Psoas muscle (tissue), 8 donors: ENCODE results near the gene OCA2. TPM values are rescaled to one million over a fixed set of nuclear protein-coding genes. Genes with fewer than 3 reads are reported as not detected.

Experiments
- ATAC-seq, 4 donors: fragments of 200-7000 bp; cut with Tn5 transposase; one replicate each; pipeline ENCODE4 v1.9.1; 2020; ENCODE audit warnings: moderate library complexity in 3 of 4, mild to moderate bottlenecking in 2 of 4
- DNase-seq, 2 donors: peaks; one replicate each; pipeline ENCODE4 v3.0.0-alpha.2; 2020
- H3K27ac ChIP-seq: fragments of 200-600 bp; one replicate; pipeline ENCODE4 v1.8.0; 2022
- H3K27me3 ChIP-seq, 3 donors: fragments of 200-600 bp in 1 of 3; one replicate each; pipeline versions ENCODE4 v1.6.1 to v1.8.0; 2013 to 2022; ENCODE audit warnings: low read length in 2 of 3, mild to moderate bottlenecking in 2 of 3, moderate library complexity in 1 of 3; ENCODE audit not compliant: insufficient read depth in 3 of 3
- H3K36me3 ChIP-seq, 2 donors: fragments of 200-600 bp in 1 of 2; one replicate each; pipeline versions ENCODE4 v1.6.1 to v1.8.0; 2013 to 2022; ENCODE audit warnings: low read depth in 1 of 2, mild to moderate bottlenecking in 1 of 2, moderate library complexity in 1 of 2; ENCODE audit not compliant: insufficient read depth in 1 of 2
- H3K4me1 ChIP-seq: fragments of 200-600 bp; one replicate; pipeline ENCODE4 v1.8.0; 2022
- H3K4me3 ChIP-seq: fragments of 200-600 bp; one replicate; pipeline ENCODE4 v1.8.0; 2022; ENCODE audit warnings: mild to moderate bottlenecking
- H3K9me3 ChIP-seq: fragments of 200-600 bp; one replicate; pipeline ENCODE4 v1.8.0; 2022
- CTCF ChIP-seq: fragments of 200-600 bp; IDR thresholded peaks from one replicate; pipeline ENCODE4 v1.8.0; 2022; ENCODE audit warnings: antibody characterized with exemption
- WGBS, 3 donors: extraction: QIAGEN DNeasy Blood & Tissue Kit; methylation state at CpG; one replicate each; pipeline versions ENCODE4 v1.1.6 to v1.1.7; 2013; 5-methylcytosine and 5-hydroxymethylcytosine counted together
- intact Hi-C, 2 donors: fragments of 100-400 bp; cut with DNase I; formaldehyde crosslinking; loops; one replicate each; pipeline versions ENCODE4 v1.11.0 to v1.14.2; 2022
- polyA plus RNA-seq, 3 donors: library from polyadenylated mRNA; stranded (reverse); fragments of 200-250 nt; gene quantifications; one replicate each; pipeline ENCODE4 v1.2.3, GENCODE V29; 2013
- total RNA-seq, 4 donors: library from RNA; stranded (reverse); fragmentation: NEBNext Ultra II Directional in 2 of 4; extraction: Animal tissue kit (Norgen Biotek cat#: 25700) in 2 of 4; gene quantifications; one replicate each; pipeline versions ENCODE4 v1.2.1 to v1.2.4, GENCODE V29; 2021 to 2023
- donor health status: healthy with polysubstance abuse.
- donor health status: DM: no; HTN: no; CAD: no; lungs with moderate emphysema.
- donor health status: Bipolar disorder and iron deficiency.
- donor health status: healthy.
- donor health status: DM: yes; HTN: yes; CAD: no.
- donor health status: DM: no; HTN: no; CAD: no.
- donor health status: DM: no; HTN: no; CAD: no.
- donor health status: DM: yes; HTN: yes; CAD: no.

The OCA2 gene
- total and polyA plus RNA-seq, 7 donors, result 0.03 to 0.52 (median 0.17) TPM; not detected in 2

- no peak overlapping the region for H3K27ac ChIP-seq
- intact Hi-C loops, result no loop called here
- H3K9me3 ChIP-seq, result no peaks in the 10 kb centered on the region
- TF ChIP-seq CTCF, result no peak
- H3K4me3 ChIP-seq, result no peak overlapping the region
- no peaks in the 10 kb centered on the region for H3K27me3 ChIP-seq
- peaks cover 0 to 62% of the 10 kb centered on the region in 2 donors for H3K36me3 ChIP-seq
- DNase-seq (no peak), ATAC-seq (no peak)
- H3K4me1 ChIP-seq, result no peaks in the 10 kb centered on the region
Measured at GRCh38 chr15:28133281-28133680, 34.2 kb upstream of the OCA2 start.

- H3K4me1 ChIP-seq, result no peaks in the 10 kb centered on the region
- H3K9me3 ChIP-seq, result no peaks in the 10 kb centered on the region
- no peaks in the 10 kb centered on the region for H3K27me3 ChIP-seq
- ATAC-seq (no peak), DNase-seq (no peak)
- H3K4me3 ChIP-seq, result no peak overlapping the region
- WGBS, 3 donors, result 85 to 88% (median 86%) methylated on average over 21 of the region's 21 CpGs
- intact Hi-C loops, result no loop called here
- no peak for TF ChIP-seq CTCF
- H3K27ac ChIP-seq, result no peak overlapping the region
- H3K36me3 ChIP-seq, result peaks cover 0 to 64% of the 10 kb centered on the region in 2 donors
Measured at GRCh38 chr15:28132524-28133275, 33.6 kb upstream of the OCA2 start.

- Histone ChIP-seq H3K4me1 (no peaks in the 10 kb centered on the region), H3K27ac (no peak overlapping the region), H3K36me3 (peaks cover 0 to 64% of the 10 kb centered on the region in 2 donors), H3K27me3 (no peaks in the 10 kb centered on the region), H3K9me3 (no peaks in the 10 kb centered on the region), H3K4me3 (no peak overlapping the region)
- 86 to 88% (median 87%) methylated on average over 13 of the region's 13 CpGs for WGBS, 3 donors
- intact Hi-C loops, result no loop called here
- DNase-seq (no peak), ATAC-seq (no peak)
- TF ChIP-seq CTCF, result no peak
Measured at GRCh38 chr15:28131946-28132345, 32.8 kb upstream of the OCA2 start.

GRCh38 chr15:28131400-28131799 lies 32.3 kb upstream of the OCA2 start:
- 81 to 94% (median 85%) methylated on average over 13 of the region's 13 CpGs for WGBS, 3 donors
- intact Hi-C loops, result no loop called here
- TF ChIP-seq CTCF, result no peak
- Histone ChIP-seq H3K36me3 (peaks cover 0 to 64% of the 10 kb centered on the region in 2 donors), H3K9me3 (no peaks in the 10 kb centered on the region), H3K4me3 (no peak overlapping the region), H3K27ac (no peak overlapping the region), H3K4me1 (no peaks in the 10 kb centered on the region), H3K27me3 (no peaks in the 10 kb centered on the region)
- DNase-seq (no peak), ATAC-seq (no peak)

- no peak overlapping the region for H3K4me3 ChIP-seq
- intact Hi-C loops, result no loop called here
- H3K27ac ChIP-seq, result no peak overlapping the region
- H3K4me1 ChIP-seq, result no peaks in the 10 kb centered on the region
- no peak for TF ChIP-seq CTCF
- no peaks in the 10 kb centered on the region for H3K9me3 ChIP-seq
- no peak for DNase-seq
- H3K27me3 ChIP-seq, result no peaks in the 10 kb centered on the region
- no peak for ATAC-seq
- peaks cover 0 to 64% of the 10 kb centered on the region in 2 donors for H3K36me3 ChIP-seq
- 92 to 94% (median 93%) methylated on average over 7 of the region's 7 CpGs for WGBS, 3 donors
Measured at GRCh38 chr15:28130651-28131050, 31.5 kb upstream of the OCA2 start.
